ENCODE data around the gene TNFAIP2.
"Not testable (repeated sequence)": the region's sequence is repeated elsewhere in the genome, so short reads cannot be mapped to it uniquely, and the experiment has no call there.

The TNFAIP2 gene

DNA sequence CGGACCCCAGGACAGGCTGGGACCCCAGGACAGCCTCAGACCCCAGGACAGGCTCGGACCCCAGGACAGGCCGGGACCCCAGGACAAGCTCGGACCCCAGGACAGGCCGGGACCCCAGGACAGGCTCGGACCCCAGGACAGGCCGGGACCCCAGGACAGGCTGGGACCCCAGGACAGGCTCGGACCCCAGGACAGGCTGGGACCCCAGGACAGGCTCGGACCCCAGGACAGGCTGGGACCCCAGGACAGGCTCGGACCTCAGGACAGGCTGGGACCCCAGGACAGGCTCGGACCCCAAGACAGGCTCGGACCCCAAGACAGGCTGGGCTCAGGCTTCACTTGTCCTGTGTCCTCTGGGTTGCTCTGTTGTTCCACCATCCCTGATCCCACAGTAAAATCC, 32.2 kb downstream of the TNFAIP2 start:
- H3K27me3 Mint-ChIP-seq (ENCODE audit: low read depth); H3K27ac Mint-ChIP-seq; H3K9me3 Mint-ChIP-seq; H3K36me3 Mint-ChIP-seq (ENCODE audit: low read depth); H3K4me1 Mint-ChIP-seq (ENCODE audit: low read depth); H3K4me3 Mint-ChIP-seq: not testable (repeated sequence)

DNA sequence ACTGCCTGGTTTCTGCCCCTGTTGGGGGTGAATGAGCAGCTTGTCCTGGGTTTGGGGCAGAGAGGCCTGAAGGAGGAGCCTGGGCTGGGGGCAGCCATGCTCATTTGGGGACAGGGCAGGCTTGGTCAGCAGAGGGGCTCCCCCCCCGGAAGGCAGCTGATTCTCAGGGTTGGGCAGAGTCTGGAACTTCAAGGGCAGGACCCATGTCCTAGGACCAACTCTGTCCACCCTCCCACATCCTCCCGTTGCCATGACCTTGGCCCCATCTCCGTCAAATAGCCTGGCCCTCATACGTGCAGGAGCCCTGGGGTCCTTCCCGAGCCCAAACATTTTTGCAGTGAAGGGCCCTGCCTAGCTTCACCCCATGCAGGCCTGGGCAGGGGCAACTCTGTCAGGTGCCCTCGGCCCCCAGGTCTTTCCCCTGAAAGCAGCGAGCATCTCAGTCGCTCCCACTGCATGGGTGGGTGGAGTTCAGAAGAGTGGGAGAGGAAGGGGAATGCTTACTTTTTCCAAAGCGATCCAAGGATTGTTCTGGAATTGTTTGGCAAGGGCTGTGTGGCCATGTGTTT, 32.6 kb downstream of the TNFAIP2 start:
- Mint-ChIP-seq H3K9me3 (no peaks in the 10 kb centered on the region), H3K36me3 (ENCODE audit: low read depth) (no peaks in the 10 kb centered on the region), H3K27me3 (ENCODE audit: low read depth) (no peaks in the 10 kb centered on the region), H3K27ac (no peak overlapping the region), H3K4me3 (no peak overlapping the region), H3K4me1 (ENCODE audit: low read depth) (no peaks in the 10 kb centered on the region)

GRCh38 chr14:103156651-103157378, 33.6 kb downstream of the TNFAIP2 start:
- no peaks in the 10 kb centered on the region for H3K36me3 Mint-ChIP-seq (ENCODE audit: low read depth)
- H3K27ac Mint-ChIP-seq = no peak overlapping the region
- no peak overlapping the region for H3K4me3 Mint-ChIP-seq
- H3K4me1 Mint-ChIP-seq (ENCODE audit: low read depth) = no peaks in the 10 kb centered on the region
- peaks cover 1% of the 10 kb centered on the region for H3K27me3 Mint-ChIP-seq (ENCODE audit: low read depth)
- no peaks in the 10 kb centered on the region for H3K9me3 Mint-ChIP-seq

GRCh38 chr14:103157969-103158368, 34.7 kb downstream of the TNFAIP2 start:
- Mint-ChIP-seq H3K36me3 (ENCODE audit: low read depth) (no peaks in the 10 kb centered on the region), H3K27me3 (ENCODE audit: low read depth) (peaks cover 10% of the 10 kb centered on the region), H3K9me3 (no peaks in the 10 kb centered on the region), H3K27ac (no peak overlapping the region), H3K4me1 (ENCODE audit: low read depth) (no peaks in the 10 kb centered on the region), H3K4me3 (no peak overlapping the region)

- Mint-ChIP-seq H3K27me3 (ENCODE audit: low read depth) (peaks cover 14% of the 10 kb centered on the region), H3K4me3 (no peak overlapping the region), H3K27ac (no peak overlapping the region), H3K36me3 (ENCODE audit: low read depth) (no peaks in the 10 kb centered on the region), H3K9me3 (no peaks in the 10 kb centered on the region), H3K4me1 (ENCODE audit: low read depth) (no peaks in the 10 kb centered on the region)
Observed at GRCh38 chr14:103158688-103159087, 35.4 kb downstream of the TNFAIP2 start.

GRCh38 chr14:103160321-103161053, 37.2 kb downstream of the TNFAIP2 start:
- Mint-ChIP-seq H3K36me3 (ENCODE audit: low read depth) (no peaks in the 10 kb centered on the region), H3K27ac (no peak overlapping the region), H3K4me3 (no peak overlapping the region), H3K9me3 (no peaks in the 10 kb centered on the region), H3K4me1 (ENCODE audit: low read depth) (no peaks in the 10 kb centered on the region), H3K27me3 (ENCODE audit: low read depth) (peaks cover 20% of the 10 kb centered on the region)

DNA sequence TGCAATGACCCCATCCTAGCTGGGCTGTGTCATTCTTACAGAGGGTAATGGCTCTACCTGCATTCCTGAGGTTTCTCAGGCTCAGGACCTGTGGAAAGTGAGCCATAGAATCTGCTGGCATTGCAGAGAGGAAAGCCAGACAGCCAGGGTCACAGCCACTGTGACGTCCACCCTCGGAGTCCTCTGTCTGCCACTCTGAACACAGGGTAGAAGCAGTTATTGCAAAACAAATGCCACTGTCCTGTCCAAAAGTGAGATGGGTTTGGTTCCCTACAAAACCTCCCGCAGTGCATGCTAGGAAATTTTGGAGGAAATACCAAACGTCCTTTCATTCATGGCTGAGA, 37.8 kb downstream of the TNFAIP2 start:
- H3K36me3 Mint-ChIP-seq (ENCODE audit: low read depth) = no peaks in the 10 kb centered on the region
- H3K4me3 Mint-ChIP-seq = no peak overlapping the region
- no peaks in the 10 kb centered on the region for H3K4me1 Mint-ChIP-seq (ENCODE audit: low read depth)
- H3K27me3 Mint-ChIP-seq (ENCODE audit: low read depth) = peaks cover 20% of the 10 kb centered on the region
- H3K27ac Mint-ChIP-seq = no peak overlapping the region
- no peaks in the 10 kb centered on the region for H3K9me3 Mint-ChIP-seq

GRCh38 chr14:103163199-103163598, 39.9 kb downstream of the TNFAIP2 start:
- Mint-ChIP-seq H3K4me1 (ENCODE audit: low read depth) (no peaks in the 10 kb centered on the region), H3K4me3 (no peak overlapping the region), H3K27ac (no peak overlapping the region), H3K27me3 (ENCODE audit: low read depth) (peaks cover 20% of the 10 kb centered on the region), H3K9me3 (no peaks in the 10 kb centered on the region), H3K36me3 (ENCODE audit: low read depth) (no peaks in the 10 kb centered on the region)

GRCh38 chr14:103164006-103164405, 40.7 kb downstream of the TNFAIP2 start:
- Mint-ChIP-seq H3K36me3 (ENCODE audit: low read depth) (no peaks in the 10 kb centered on the region), H3K4me3 (no peak overlapping the region), H3K4me1 (ENCODE audit: low read depth) (no peaks in the 10 kb centered on the region), H3K27me3 (ENCODE audit: low read depth) (peaks cover 20% of the 10 kb centered on the region), H3K27ac (no peak overlapping the region), H3K9me3 (no peaks in the 10 kb centered on the region)

GRCh38 chr14:103164779-103165178, 41.5 kb downstream of the TNFAIP2 start:
- no peaks in the 10 kb centered on the region for H3K9me3 Mint-ChIP-seq
- H3K36me3 Mint-ChIP-seq (ENCODE audit: low read depth) = no peaks in the 10 kb centered on the region
- H3K27ac Mint-ChIP-seq = no peak overlapping the region
- no peaks in the 10 kb centered on the region for H3K4me1 Mint-ChIP-seq (ENCODE audit: low read depth)
- no peak overlapping the region for H3K4me3 Mint-ChIP-seq
- H3K27me3 Mint-ChIP-seq (ENCODE audit: low read depth) = peaks cover 20% of the 10 kb centered on the region

- H3K4me1 Mint-ChIP-seq (ENCODE audit: low read depth) = no peaks in the 10 kb centered on the region
- H3K27me3 Mint-ChIP-seq (ENCODE audit: low read depth) = peaks cover 20% of the 10 kb centered on the region
- no peaks in the 10 kb centered on the region for H3K9me3 Mint-ChIP-seq
- H3K27ac Mint-ChIP-seq = no peak overlapping the region
- H3K4me3 Mint-ChIP-seq = no peak overlapping the region
- no peaks in the 10 kb centered on the region for H3K36me3 Mint-ChIP-seq (ENCODE audit: low read depth)
Observed at GRCh38 chr14:103165323-103165722, 42.1 kb downstream of the TNFAIP2 start.

GRCh38 chr14:103169954-103170353, 46.7 kb downstream of the TNFAIP2 start:
- no peak overlapping the region for H3K27ac Mint-ChIP-seq
- H3K4me3 Mint-ChIP-seq = no peak overlapping the region
- peaks cover 4% of the 10 kb centered on the region for H3K27me3 Mint-ChIP-seq (ENCODE audit: low read depth)
- H3K9me3 Mint-ChIP-seq = peaks cover 4% of the 10 kb centered on the region
- no peaks in the 10 kb centered on the region for H3K36me3 Mint-ChIP-seq (ENCODE audit: low read depth)
- no peaks in the 10 kb centered on the region for H3K4me1 Mint-ChIP-seq (ENCODE audit: low read depth)

- H3K27me3 Mint-ChIP-seq (ENCODE audit: low read depth); H3K4me1 Mint-ChIP-seq (ENCODE audit: low read depth); H3K27ac Mint-ChIP-seq; H3K9me3 Mint-ChIP-seq; H3K4me3 Mint-ChIP-seq; H3K36me3 Mint-ChIP-seq (ENCODE audit: low read depth): not testable (repeated sequence)
Observed at GRCh38 chr14:103171206-103171605, 47.9 kb downstream of the TNFAIP2 start.

- peaks cover 4% of the 10 kb centered on the region for H3K27me3 Mint-ChIP-seq (ENCODE audit: low read depth)
- no peaks in the 10 kb centered on the region for H3K4me1 Mint-ChIP-seq (ENCODE audit: low read depth)
- peaks cover 4% of the 10 kb centered on the region for H3K9me3 Mint-ChIP-seq
- H3K27ac Mint-ChIP-seq = no peak overlapping the region
- H3K4me3 Mint-ChIP-seq = no peak overlapping the region
- H3K36me3 Mint-ChIP-seq (ENCODE audit: low read depth) = no peaks in the 10 kb centered on the region
Observed at GRCh38 chr14:103172921-103173320, 49.7 kb downstream of the TNFAIP2 start.

GRCh38 chr14:103173887-103174286, 50.6 kb downstream of the TNFAIP2 start:
- H3K4me1 Mint-ChIP-seq (ENCODE audit: low read depth); H3K36me3 Mint-ChIP-seq (ENCODE audit: low read depth); H3K9me3 Mint-ChIP-seq; H3K27me3 Mint-ChIP-seq (ENCODE audit: low read depth); H3K27ac Mint-ChIP-seq; H3K4me3 Mint-ChIP-seq: not testable (repeated sequence)

Measured in T-helper 1 cell treated with Interleukin-12 subunit alpha and Interleukin-12 subunit beta and Interleukin-4 antibody, amounts not matched to agents 30 μg/mL and 1 μg/mL, for 36 hours (primary cell).